ENCODE results near the gene DNAAF6. TPM values are rescaled to one million over a fixed set of nuclear protein-coding genes. Genes with fewer than 3 reads are reported as not detected.

Gene DNAAF6
- total RNA-seq, 1 experiment from 2014 or later: not detected

- no peak for DNase-seq
- H3K4me3 ChIP-seq (ENCODE audit: insufficient read depth, low read depth, low read length): no peak overlapping the region
- H3K27me3 ChIP-seq (ENCODE audit: control insufficient read depth, insufficient read depth, low read length): no peaks in the 10 kb centered on the region
- H3K36me3 ChIP-seq (replicated peaks; ENCODE audit: control insufficient read depth, insufficient read depth, low read length): no peaks in the 10 kb centered on the region
Measured at GRCh38 chrX:107226757-107227156, 20.3 kb downstream of the DNAAF6 start.

GRCh38 chrX:107227780-107228485 lies 21.5 kb downstream of the DNAAF6 start:
- H3K36me3 ChIP-seq (replicated peaks; ENCODE audit: control insufficient read depth, insufficient read depth, low read length): no peaks in the 10 kb centered on the region
- no peak overlapping the region for H3K4me3 ChIP-seq (ENCODE audit: insufficient read depth, low read depth, low read length)
- no peaks in the 10 kb centered on the region for H3K27me3 ChIP-seq (ENCODE audit: control insufficient read depth, insufficient read depth, low read length)
- no peak for DNase-seq

- no peak overlapping the region for H3K4me3 ChIP-seq (ENCODE audit: insufficient read depth, low read depth, low read length)
- H3K36me3 ChIP-seq (replicated peaks; ENCODE audit: control insufficient read depth, insufficient read depth, low read length): no peaks in the 10 kb centered on the region
- no peaks in the 10 kb centered on the region for H3K27me3 ChIP-seq (ENCODE audit: control insufficient read depth, insufficient read depth, low read length)
- DNase-seq: no peak
Measured at GRCh38 chrX:107228486-107228819, 22.0 kb downstream of the DNAAF6 start.

GRCh38 chrX:107272431-107272921 lies 66.1 kb downstream of the DNAAF6 start:
- peak; percentile 69 for DNase-seq
- Histone ChIP-seq H3K27me3 (ENCODE audit: control insufficient read depth, insufficient read depth, low read length) (peaks cover 16% of the 10 kb centered on the region), H3K36me3 (replicated peaks; ENCODE audit: control insufficient read depth, insufficient read depth, low read length) (no peaks in the 10 kb centered on the region), H3K4me3 (ENCODE audit: insufficient read depth, low read depth, low read length) (peak overlapping the region; percentile 45)

- Histone ChIP-seq H3K36me3 (replicated peaks; ENCODE audit: control insufficient read depth, insufficient read depth, low read length) (no peaks in the 10 kb centered on the region), H3K27me3 (ENCODE audit: control insufficient read depth, insufficient read depth, low read length) (peaks cover 16% of the 10 kb centered on the region), H3K4me3 (ENCODE audit: insufficient read depth, low read depth, low read length) (no peak overlapping the region)
- DNase-seq: no peak
Measured at GRCh38 chrX:107273795-107274194, 67.4 kb downstream of the DNAAF6 start.

GRCh38 chrX:107288676-107289075 lies 82.3 kb downstream of the DNAAF6 start:
- no peak for DNase-seq
- Histone ChIP-seq H3K36me3 (replicated peaks; ENCODE audit: control insufficient read depth, insufficient read depth, low read length) (no peaks in the 10 kb centered on the region), H3K4me3 (ENCODE audit: insufficient read depth, low read depth, low read length) (no peak overlapping the region), H3K27me3 (ENCODE audit: control insufficient read depth, insufficient read depth, low read length) (no peaks in the 10 kb centered on the region)

GRCh38 chrX:107290019-107290418 lies 83.6 kb downstream of the DNAAF6 start:
- no peak overlapping the region for H3K4me3 ChIP-seq (ENCODE audit: insufficient read depth, low read depth, low read length)
- no peaks in the 10 kb centered on the region for H3K36me3 ChIP-seq (replicated peaks; ENCODE audit: control insufficient read depth, insufficient read depth, low read length)
- no peaks in the 10 kb centered on the region for H3K27me3 ChIP-seq (ENCODE audit: control insufficient read depth, insufficient read depth, low read length)
- no peak for DNase-seq

GRCh38 chrX:107293056-107293455 lies 86.6 kb downstream of the DNAAF6 start:
- DNase-seq: no peak
- Histone ChIP-seq H3K4me3 (ENCODE audit: insufficient read depth, low read depth, low read length) (no peak overlapping the region), H3K27me3 (ENCODE audit: control insufficient read depth, insufficient read depth, low read length) (no peaks in the 10 kb centered on the region; the same call in 1 of the 2 replicates), H3K36me3 (replicated peaks; ENCODE audit: control insufficient read depth, insufficient read depth, low read length) (no peaks in the 10 kb centered on the region)

Other genes starting within 250 kb of the DNAAF6 start
- gene MORC4, start 206.4 kb upstream of the DNAAF6 start, total RNA-seq (2014; rRNA removed; shearing (Covaris generic)): 2.7 and 5.6 TPM in 2 replicates
- 20.9 and 28.7 TPM in 2 replicates for gene RBM41, start 87.8 kb upstream of the DNAAF6 start, total RNA-seq (2014; rRNA removed; shearing (Covaris generic))
- gene NUP62CL, start 178 bp upstream of the DNAAF6 start, total RNA-seq (2014; rRNA removed; shearing (Covaris generic)): 1.9 and 6.3 TPM in 2 replicates
- gene FRMPD3, start 243.0 kb downstream of the DNAAF6 start, total RNA-seq (2014; rRNA removed; shearing (Covaris generic)): 0.55 and 1.4 TPM in 2 replicates